Measurements from ENCODE around the gene DDX56. TPM values are rescaled to one million over a fixed set of nuclear protein-coding genes. Genes with fewer than 3 reads are reported as not detected.
A peak's percentile ranks its signal among the peaks of the same experiment; 100 is the strongest.

DDX56 gene
- total and polyA plus RNA-seq, 2 experiments from 2014 or later: 65.1 to 70.5 TPM

DNA sequence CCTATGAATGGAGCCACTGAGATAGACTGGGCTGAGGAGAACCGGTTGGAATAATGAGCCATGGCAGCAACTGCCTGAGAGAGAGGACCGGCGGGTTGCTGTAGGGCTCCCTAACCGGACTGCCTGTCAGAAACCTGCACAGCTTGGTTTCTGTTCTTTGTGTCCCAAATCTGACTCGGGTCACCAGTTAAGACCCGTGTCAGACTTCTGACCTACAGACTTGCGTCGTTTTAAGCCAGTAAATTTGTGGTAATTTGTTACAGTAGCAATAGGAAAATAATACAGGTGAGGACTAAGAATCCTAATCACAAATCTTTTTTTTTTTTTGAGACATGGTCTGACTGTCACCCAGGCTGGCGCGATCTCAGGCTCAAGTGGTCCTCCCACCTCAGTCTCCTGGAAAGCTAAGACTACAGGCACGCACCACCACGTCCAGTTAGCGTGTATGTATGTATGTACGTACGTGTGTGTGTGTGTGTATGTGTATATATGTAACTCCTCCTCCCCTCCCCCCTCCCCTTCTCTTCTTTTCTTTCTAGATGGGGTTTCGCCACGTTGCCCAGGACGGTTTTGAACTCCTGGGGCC, 672 bp upstream of the DDX56 start:
- Histone ChIP-seq H4K20me1 (ENCODE audit: insufficient read depth) (no peaks in the 10 kb centered on the region), H2AFZ (peak overlapping the region; percentile 74), H3K4me1 (ENCODE audit: insufficient read depth) (peaks cover 6% of the 10 kb centered on the region; the same call in 1 of the 2 replicates), H3K27me3 (replicated peaks; ENCODE audit: insufficient read depth) (no peaks in the 10 kb centered on the region), H3K9me3 (ENCODE audit: low read depth) (no peaks in the 10 kb centered on the region), H3K79me2 (ENCODE audit: insufficient read depth) (peaks cover 73% of the 10 kb centered on the region), H3K27ac (peak overlapping the region; percentile 58), H3F3A (ENCODE audit: insufficient read depth) (peaks cover 7% of the 10 kb centered on the region; the same call in 1 of the 2 replicates), H3K9ac (peak overlapping the region; percentile 89), H3K9me2 (ENCODE audit: insufficient read depth) (no peaks in the 10 kb centered on the region), H3K4me3 (peak overlapping the region; percentile 83), H3K4me2 (ENCODE audit: unreplicated experiment) (peak overlapping the region; percentile 90), H3K36me3 (ENCODE audit: low read depth) (peaks cover 36% of the 10 kb centered on the region)
- TF ChIP-seq EZH2 (IDR thresholded peaks at IDR 0.05; ENCODE audit: insufficient read depth, poor library complexity, severe bottlenecking): no peak
- TF ChIP-seq EZH2phosphoT487 (IDR thresholded peaks at IDR 0.05; ENCODE audit: insufficient read depth, low read depth): no peak
- WGBS, 2 experiments (ENCODE audit: low coverage in 1 of 2, low lambda C conversion rate in 2 of 2, missing lambda C conversion rate in 2 of 2): 32 to 35% methylated on average over 15 to 18 of the region's 18 CpGs
- no peak for DNase-seq
- in situ Hi-C loops (cut with MboI): no loop called here

DNA sequence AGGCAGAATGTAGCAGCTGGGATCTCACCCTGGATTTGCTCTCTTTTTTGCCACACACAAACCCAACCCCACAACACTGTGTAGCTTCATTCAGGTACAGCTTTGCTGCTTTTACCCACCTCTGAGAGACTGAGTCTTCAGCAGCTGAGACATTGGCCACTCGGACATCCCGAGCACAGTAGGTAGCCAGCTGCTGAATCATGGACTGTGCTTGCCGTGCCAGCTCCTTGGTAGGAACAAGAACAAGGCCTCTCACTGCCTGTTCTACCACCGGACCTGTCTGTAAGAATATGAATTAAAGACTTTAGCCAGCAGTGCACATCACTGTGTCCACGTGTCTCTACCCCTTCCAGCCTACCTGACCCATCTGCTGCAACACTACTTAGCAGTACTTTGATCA, 937 bp downstream of the DDX56 start:
- no peak overlapping the region for H2AFZ ChIP-seq
- in situ Hi-C loops (cut with MboI): no loop called here
- H3K9ac ChIP-seq: peak overlapping the region; percentile 89
- H3K27me3 ChIP-seq (replicated peaks; ENCODE audit: insufficient read depth): no peaks in the 10 kb centered on the region
- H3K79me2 ChIP-seq (ENCODE audit: insufficient read depth): peaks cover 62% of the 10 kb centered on the region
- H3K4me1 ChIP-seq (ENCODE audit: insufficient read depth): peaks cover 6% of the 10 kb centered on the region; the same call in 1 of the 2 replicates
- H4K20me1 ChIP-seq (ENCODE audit: insufficient read depth): no peaks in the 10 kb centered on the region
- WGBS, 2 experiments (ENCODE audit: low coverage in 1 of 2, low lambda C conversion rate in 2 of 2, missing lambda C conversion rate in 2 of 2): 28 to 38% methylated on average over 5 of the region's 5 CpGs
- TF ChIP-seq EZH2phosphoT487 (IDR thresholded peaks at IDR 0.05; ENCODE audit: insufficient read depth, low read depth) (no peak), EZH2 (IDR thresholded peaks at IDR 0.05; ENCODE audit: insufficient read depth, poor library complexity, severe bottlenecking) (no peak)
- peaks cover 17% of the 10 kb centered on the region for H3F3A ChIP-seq (ENCODE audit: insufficient read depth)
- H3K4me3 ChIP-seq: peak overlapping the region; percentile 83
- H3K4me2 ChIP-seq (ENCODE audit: unreplicated experiment): peak overlapping the region; percentile 91
- peaks cover 40% of the 10 kb centered on the region; the same call in 1 of the 2 replicates for H3K36me3 ChIP-seq (ENCODE audit: low read depth)
- DNase-seq: peak; percentile 68
- H3K9me3 ChIP-seq (ENCODE audit: low read depth): no peaks in the 10 kb centered on the region
- H3K9me2 ChIP-seq (ENCODE audit: insufficient read depth): no peaks in the 10 kb centered on the region
- peak overlapping the region; percentile 58 for H3K27ac ChIP-seq

DNA sequence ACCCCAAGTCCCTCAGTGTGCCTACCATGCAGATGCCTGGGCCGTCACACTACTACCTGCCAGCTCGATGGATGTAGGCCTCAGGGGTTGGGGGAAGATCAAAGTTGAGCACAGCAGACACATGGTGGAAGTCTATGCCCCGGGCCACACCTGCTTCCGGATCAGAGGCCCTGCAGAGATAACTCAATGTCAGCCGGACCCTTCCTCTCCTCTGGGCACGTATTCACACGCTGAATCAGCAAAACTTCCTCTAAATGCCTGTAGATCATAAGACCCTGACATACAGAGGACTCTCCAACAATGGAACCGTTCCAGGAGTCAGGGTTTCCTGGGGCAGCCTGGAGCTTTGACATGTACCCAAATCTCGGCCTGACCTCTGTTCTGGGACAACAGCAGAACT, 3.7 kb downstream of the DDX56 start:
- TF ChIP-seq EZH2 (IDR thresholded peaks at IDR 0.05; ENCODE audit: insufficient read depth, poor library complexity, severe bottlenecking): no peak
- TF ChIP-seq EZH2phosphoT487 (IDR thresholded peaks at IDR 0.05; ENCODE audit: insufficient read depth, low read depth): no peak
- WGBS, 2 experiments (ENCODE audit: low coverage in 1 of 2, low lambda C conversion rate in 2 of 2, missing lambda C conversion rate in 2 of 2): 91 to 93% methylated on average over 9 of the region's 9 CpGs
- peaks cover 57% of the 10 kb centered on the region for H3K79me2 ChIP-seq (ENCODE audit: insufficient read depth)

DNA sequence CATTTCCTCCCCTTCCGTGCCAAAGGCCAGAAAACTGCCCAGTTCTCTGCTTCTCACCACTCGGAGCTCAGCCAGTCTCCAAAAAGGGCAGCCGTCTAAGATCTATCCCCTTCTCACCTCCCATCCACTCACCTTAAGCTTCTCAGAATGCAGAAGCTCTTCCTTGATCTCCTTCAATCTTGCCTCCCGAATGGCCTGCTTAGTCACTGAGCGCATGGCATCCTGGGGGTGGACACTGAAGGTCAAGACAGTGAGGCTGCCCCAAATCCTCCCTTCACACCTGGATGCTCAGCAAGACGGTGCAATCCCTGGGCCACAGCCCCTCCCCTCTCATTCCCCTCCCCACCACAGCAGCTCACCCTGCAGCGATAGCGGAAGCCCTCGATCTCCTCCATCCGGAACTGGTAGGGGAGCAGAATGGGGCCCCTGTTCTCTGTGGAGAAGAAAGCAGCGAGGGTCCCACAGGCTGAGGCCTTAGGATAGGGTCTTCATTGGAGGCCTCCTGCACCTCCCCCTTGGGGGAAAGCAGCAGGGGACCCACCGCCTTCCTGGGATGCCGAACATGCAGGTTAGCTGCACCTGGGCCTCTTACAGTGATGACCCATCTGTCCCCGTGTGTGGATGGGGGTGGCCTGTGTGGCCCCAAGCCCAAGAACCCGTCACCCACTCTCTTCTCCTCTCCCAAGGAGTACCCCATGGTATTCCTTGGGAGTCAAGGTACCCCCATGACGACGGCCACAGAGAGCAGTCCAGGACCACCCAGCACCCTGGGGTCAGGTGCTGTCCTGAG, 4.7 kb downstream of the DDX56 start:
- Histone ChIP-seq H3K9me2 (ENCODE audit: insufficient read depth) (no peaks in the 10 kb centered on the region), H3K4me2 (ENCODE audit: unreplicated experiment) (no peak overlapping the region), H3F3A (ENCODE audit: insufficient read depth) (peaks cover 13% of the 10 kb centered on the region; the same call in 1 of the 2 replicates), H3K79me2 (ENCODE audit: insufficient read depth) (peaks cover 51% of the 10 kb centered on the region), H3K4me1 (ENCODE audit: insufficient read depth) (0 out of 2 replicates have a peak, but pooled peaks cover 6% of the 10 kb centered on the region), H3K27me3 (replicated peaks; ENCODE audit: insufficient read depth) (no peaks in the 10 kb centered on the region), H3K9ac (no peak overlapping the region), H3K36me3 (ENCODE audit: low read depth) (peaks cover 49% of the 10 kb centered on the region; the same call in 1 of the 2 replicates), H3K9me3 (ENCODE audit: low read depth) (no peaks in the 10 kb centered on the region), H4K20me1 (ENCODE audit: insufficient read depth) (no peaks in the 10 kb centered on the region), H2AFZ (no peak overlapping the region), H3K27ac (no peak overlapping the region), H3K4me3 (no peak overlapping the region)
- in situ Hi-C loops (cut with MboI): no loop called here
- DNase-seq: no peak
- WGBS, 2 experiments (ENCODE audit: low coverage in 1 of 2, low lambda C conversion rate in 2 of 2, missing lambda C conversion rate in 2 of 2): 89% methylated on average over 16 to 17 of the region's 17 CpGs
- TF ChIP-seq EZH2 (IDR thresholded peaks at IDR 0.05; ENCODE audit: insufficient read depth, poor library complexity, severe bottlenecking) (no peak), EZH2phosphoT487 (IDR thresholded peaks at IDR 0.05; ENCODE audit: insufficient read depth, low read depth) (no peak)

More for the DNA sequence above, 3.7 kb downstream of the DDX56 start:
- Histone ChIP-seq H3K4me1 (ENCODE audit: insufficient read depth) (peaks cover 6% of the 10 kb centered on the region; the same call in 1 of the 2 replicates), H3K9me2 (ENCODE audit: insufficient read depth) (no peaks in the 10 kb centered on the region), H3K9ac (no peak overlapping the region), H4K20me1 (ENCODE audit: insufficient read depth) (no peaks in the 10 kb centered on the region), H3F3A (ENCODE audit: insufficient read depth) (peaks cover 13% of the 10 kb centered on the region), H3K4me3 (no peak overlapping the region), H3K4me2 (ENCODE audit: unreplicated experiment) (no peak overlapping the region), H3K9me3 (ENCODE audit: low read depth) (no peaks in the 10 kb centered on the region), H3K27ac (no peak overlapping the region), H2AFZ (no peak overlapping the region), H3K27me3 (replicated peaks; ENCODE audit: insufficient read depth) (no peaks in the 10 kb centered on the region), H3K36me3 (ENCODE audit: low read depth) (peaks cover 44% of the 10 kb centered on the region; the same call in 1 of the 2 replicates)
- no peak for DNase-seq
- in situ Hi-C loops (cut with MboI): no loop called here
